HepG2 (cell line): Measurements from ENCODE around the gene ADAM15. TPM values are rescaled to one million over a fixed set of nuclear protein-coding genes. Genes with fewer than 3 reads are reported as not detected.

Experiments used
- ATAC-seq: fragments of 200-7000 bp; cut with Tn5 transposase; 3 replicates; pipeline ENCODE4 v1.9.1; 2020; ENCODE audit warnings: mild to moderate bottlenecking, moderate library complexity
- BruUV-seq: library from RNA; stranded (reverse); fragments of 400-500 nt; replicated peaks from 2 replicates; lab custom pipeline; 2021; lab: Mats Ljungman, UMichigan
- CTCF ChIA-PET: fragments of 300-600 bp; formaldehyde crosslinking; extraction: SDS; loops from one replicate; lab custom pipeline; 2021; ENCODE audit warnings: low total read pairs, inconsistent platforms, low intra/inter-chr PET ratio; lab: Yijun Ruan, JAX
- POLR2A ChIA-PET: fragments of 350-600 bp; sonication (Branson Sonifier 250); formaldehyde crosslinking; loops from one replicate; lab custom pipeline; 2020; ENCODE audit warnings: antibody characterized with exemption, inconsistent platforms; lab: Yijun Ruan, JAX
- DNase-seq: peaks from one replicate; pipeline ENCODE4 v3.0.0-alpha.2; 2015; ENCODE audit warnings: low spot score
- FAIRE-seq: peaks from 3 replicates; lab custom pipeline; 2011; peaks lifted over from hg19 to GRCh38; lab: Jason Lieb, UNC
- H2AFZ ChIP-seq: one replicate; pipeline ENCODE4 v1.6.1; 2011; ENCODE audit warnings: low read length, inconsistent platforms
- H3K27ac ChIP-seq: fragments of 300-600 bp; 3 replicates; pipeline ENCODE4 v1.8.0; 2011; ENCODE audit warnings: mixed run types, mild to moderate bottlenecking, mixed read lengths, low read length, inconsistent platforms; ENCODE audit not compliant: insufficient read depth; ENCODE audit errors: extremely low read length
- H3K27me3 ChIP-seq, 2 experiments: fragments of 200-600 bp in 1 of 2; 2 replicates in 1 of 2; 3 replicates in 1 of 2; pipeline versions ENCODE4 v1.6.0 to v1.8.0; 2011; ENCODE audit warnings: low read length in 2 of 2, mild to moderate bottlenecking in 2 of 2, moderate library complexity in 2 of 2, inconsistent platforms in 1 of 2; ENCODE audit not compliant: insufficient read depth in 2 of 2, control insufficient read depth in 1 of 2
- H3K36me3 ChIP-seq, 2 experiments: fragments of 200-600 bp in 1 of 2; replicated peaks in 1 of 2; 2 replicates in 1 of 2; 3 replicates in 1 of 2; pipeline versions ENCODE4 v1.5.1 to v1.8.0; 2011; ENCODE audit warnings: low read length in 2 of 2, inconsistent platforms in 1 of 2; ENCODE audit not compliant: insufficient read depth in 2 of 2, control insufficient read depth in 1 of 2
- H3K4me1 ChIP-seq: 2 replicates; pipeline ENCODE4 v1.5.1; 2012; ENCODE audit warnings: low read length, inconsistent platforms; ENCODE audit not compliant: insufficient read depth
- H3K4me2 ChIP-seq: 2 replicates; pipeline ENCODE4 v1.6.0; 2011; ENCODE audit warnings: low read depth, low read length, inconsistent platforms
- H3K4me3 ChIP-seq, 3 experiments: fragments of 200-600 bp in 1 of 3; sonication (generic), shearing (Covaris generic) in 1 of 3; replicated peaks in 1 of 3; 2 replicates each; pipeline ENCODE4 v1.5.1; 2011 to 2016; ENCODE audit warnings: low read length in 3 of 3, inconsistent platforms in 2 of 3, low read depth in 2 of 3, mild to moderate bottlenecking in 2 of 3, control low read depth in 1 of 3, mixed read lengths in 1 of 3; ENCODE audit not compliant: insufficient read depth in 1 of 3
- H3K79me2 ChIP-seq: one replicate; pipeline ENCODE4 v1.6.1; 2011; ENCODE audit warnings: low read length, inconsistent platforms; ENCODE audit not compliant: insufficient read depth
- H3K9ac ChIP-seq: 2 replicates; pipeline ENCODE4 v1.6.0; 2011; ENCODE audit warnings: mild to moderate bottlenecking, low read depth, low read length, inconsistent platforms; ENCODE audit not compliant: insufficient read depth
- H3K9me3 ChIP-seq: 2 replicates; pipeline ENCODE4 v1.5.1; 2012; ENCODE audit warnings: mild to moderate bottlenecking, low read length
- H4K20me1 ChIP-seq: 2 replicates; pipeline ENCODE4 v1.6.0; 2011; ENCODE audit warnings: inconsistent platforms, mild to moderate bottlenecking, low read length, moderate library complexity; ENCODE audit not compliant: insufficient read depth
- ATAD3A ChIP-seq: sonication (generic); formaldehyde crosslinking; IDR thresholded peaks from 2 replicates; pipeline ENCODE4 v1.4.0; 2020; ENCODE audit warnings: missing genetic modification reagents
- RBFOX2 ChIP-seq: fragments of 200-400 bp; formaldehyde crosslinking; IDR thresholded peaks from 2 replicates; pipeline ENCODE4 v1.6.1; 2017; ENCODE audit warnings: low read depth, mild to moderate bottlenecking, low read length
- TCF7 ChIP-seq: sonication (generic); IDR thresholded peaks from 2 replicates; pipeline ENCODE4 v1.6.1; 2016; ENCODE audit warnings: antibody characterized with exemption, low read depth
- ZNF564 ChIP-seq: sonication (generic); formaldehyde crosslinking; IDR thresholded peaks from 2 replicates; pipeline ENCODE4 v1.8.1; 2023; ENCODE audit warnings: mild to moderate bottlenecking, missing genetic modification reagents
- ZNF589 ChIP-seq: sonication (generic); formaldehyde crosslinking; conservative IDR thresholded peaks from 2 replicates; pipeline ENCODE4 v1.8.0; 2022; ENCODE audit warnings: mild to moderate bottlenecking, moderate library complexity, missing genetic modification reagents
- WGBS: methylation state at CpG from one replicate; pipeline ENCODE4 v1.1.6; 2017; ENCODE audit warnings: low lambda C conversion rate; 5-methylcytosine and 5-hydroxymethylcytosine counted together
- in situ Hi-C: cut with HindIII; loops from 2 replicates; pipeline ENCODE4 v1.10.0; 2017; ENCODE audit warnings: low pct_unique_long_range_greater_than_20kb; ENCODE audit not compliant: extremely low pct_ligation_motif_present
- intact Hi-C: fragments of 100-400 bp; cut with micrococcal nuclease; formaldehyde crosslinking; loops from one replicate; pipeline ENCODE4 v1.10.0; 2022; ENCODE audit not compliant: unreplicated experiment
- polyA plus RNA-seq, 8 experiments: library from polyadenylated mRNA; depleted of rRNA in 3 of 8; stranded (reverse) in 7 of 8; unstranded in 1 of 8; fragments of >200 nt; fragmentation: Illumina TruSeq in 4 of 8; extraction: Trizol in 4 of 8; gene quantifications; 2 replicates each; pipeline versions ENCODE4 v1.2.1 to v1.2.3, GENCODE V29; 2011 to 2016; ENCODE audit warnings: low read depth in 4 of 8, missing spikeins in 1 of 8, mixed read lengths in 1 of 8; ENCODE audit not compliant: insufficient read depth in 1 of 8
- total RNA-seq, 5 experiments: library from RNA; depleted of rRNA; stranded (reverse); fragments of >200 nt; fragmentation: Illumina TruSeq; extraction: Trizol; gene quantifications; 2 replicates each; pipeline ENCODE4 v1.2.3, GENCODE V29; 2016; ENCODE audit warnings: low read depth in 1 of 5

ADAM15 gene
- total and polyA plus RNA-seq, 2 of the 13 experiments (the other 11 are each of a cell fraction or from before 2014, with no cell fraction given) = 17.9 to 25.6 TPM

GRCh38 chr1:155069551-155070157 lies 18.5 kb downstream of the ADAM15 start:
- Histone ChIP-seq H3K27ac (no peak overlapping the region), H3K27me3 (peaks cover 4 to 29% of the 10 kb centered on the region in 2 experiments), H3K9ac (no peak overlapping the region), H4K20me1 (no peaks in the 10 kb centered on the region), H3K4me3 (no peak overlapping the region), H3K4me1 (peaks cover 26% of the 10 kb centered on the region), H3K36me3 (peaks cover 3 to 7% of the 10 kb centered on the region in 2 experiments; a peak in 3 of 5 replicates), H3K9me3 (no peaks in the 10 kb centered on the region), H3K4me2 (no peak overlapping the region), H3K79me2 (peaks cover 4% of the 10 kb centered on the region), H2AFZ (no peak overlapping the region)
- DNase-seq (no peak), FAIRE-seq (no peak), ATAC-seq (no peak)
- ChIA-PET POLR2A (no interaction called here), CTCF (no interaction called here)
- intact Hi-C loops (no loop called here), in situ Hi-C loops (no loop called here)
- WGBS = 76% methylated on average over 4 of the region's 7 CpGs
- TF ChIP-seq TCF7 (peak; percentile 61), ZNF589 (CRISPR knock-in tag) (no peak), ATAD3A (CRISPR knock-in tag) (no peak), RBFOX2 (0 out of 2 replicates have a peak, but pooled peaks have one; percentile 1)
- BruUV-seq = no TSS peak

GRCh38 chr1:155070158-155070621 lies 19.1 kb downstream of the ADAM15 start:
- DNase-seq (no peak), FAIRE-seq (no peak)
- ChIA-PET CTCF (interaction anchor here (1.2 kb wide), 1 partner anchor 15 kb away, joined by 3 read pairs; no protein-coding TSS in a partner anchor), POLR2A (interaction anchor here (0.9 to 1.3 kb wide), 4 partner anchors 10 to 69 kb away, joined by 3 to 4 read pairs (median 4); no protein-coding TSS in a partner anchor)
- in situ Hi-C loops = no loop called here
- no peaks in the 10 kb centered on the region for H3K9me3 ChIP-seq
- H2AFZ ChIP-seq = no peak overlapping the region
- H3K4me3 ChIP-seq = peak overlapping the region; percentile 8 to 63 (median 19); a peak in 3 of 6 replicates
- TF ChIP-seq ZNF564 (CRISPR knock-in tag) = no peak
- TF ChIP-seq RBFOX2 = 0 out of 2 replicates have a peak, but pooled peaks have one; percentile 49
- TF ChIP-seq, all 625 proteins: peak for 1
- Histone ChIP-seq H4K20me1 (no peaks in the 10 kb centered on the region), H3K4me2 (peak overlapping the region; percentile 83), H3K79me2 (no peaks in the 10 kb centered on the region), H3K27ac (no peak overlapping the region), H3K4me1 (peaks cover 21% of the 10 kb centered on the region), H3K9ac (no peak overlapping the region; the same call in 1 of the 2 replicates), H3K36me3 (peaks cover 3 to 7% of the 10 kb centered on the region in 2 experiments; a peak in 3 of 5 replicates), H3K27me3 (peaks cover 5 to 34% of the 10 kb centered on the region in 2 experiments)
- no peak for ATAC-seq
- intact Hi-C loops = no loop called here
- WGBS = 87% methylated on average over 22 of the region's 28 CpGs
- BruUV-seq = no TSS peak
